ENCODE results near the gene KMT2B.

Gene KMT2B

GRCh38 chr19:35714601-35715354, 3.0 kb upstream of the KMT2B start:
- Histone ChIP-seq H3K4me1 (ENCODE audit: low read length) (peaks cover 14% of the 10 kb centered on the region), H3K4me2 (ENCODE audit: low read depth, low read length) (no peak overlapping the region), H3K9ac (ENCODE audit: low read length) (no peak overlapping the region), H3F3A (ENCODE audit: insufficient read depth, low read length) (peaks cover 7% of the 10 kb centered on the region; the same call in 1 of the 2 replicates), H2AFZ (ENCODE audit: low read length) (no peak overlapping the region), H3K79me2 (ENCODE audit: low read length) (peaks cover 16% of the 10 kb centered on the region), H3K9me3 (replicated peaks; ENCODE audit: insufficient read depth, low read length) (no peaks in the 10 kb centered on the region), H3K27me3 (replicated peaks; ENCODE audit: insufficient read depth, low read length) (peaks cover 33% of the 10 kb centered on the region), H3K36me3 (replicated peaks; ENCODE audit: insufficient read depth, low read length) (no peaks in the 10 kb centered on the region), H4K20me1 (ENCODE audit: insufficient read depth, low read length) (no peaks in the 10 kb centered on the region), H3K27ac (ENCODE audit: low read length) (no peak overlapping the region), H3K4me3 (ENCODE audit: low read length) (no peak overlapping the region), H3K9me2 (replicated peaks; ENCODE audit: insufficient read depth, low read length) (no peaks in the 10 kb centered on the region)
- no peak for DNase-seq
- TF ChIP-seq EZH2 (optimal IDR thresholded peaks at IDR 0.05; ENCODE audit: low read depth, low read length): no peak
- no peak for TF ChIP-seq CTCF (IDR thresholded peaks at IDR 0.05; ENCODE audit: low read length)
- no peak for TF ChIP-seq EZH2phosphoT487 (IDR thresholded peaks at IDR 0.05; ENCODE audit: low read length)

- Histone ChIP-seq H3K9ac (ENCODE audit: low read length) (no peak overlapping the region; the same call in 1 of the 2 replicates), H3K27me3 (replicated peaks; ENCODE audit: insufficient read depth, low read length) (peaks cover 27% of the 10 kb centered on the region), H3K79me2 (ENCODE audit: low read length) (peaks cover 22% of the 10 kb centered on the region), H3K9me3 (replicated peaks; ENCODE audit: insufficient read depth, low read length) (no peaks in the 10 kb centered on the region), H3K4me2 (ENCODE audit: low read depth, low read length) (peak overlapping the region; percentile 93; the same call in 1 of the 2 replicates), H3F3A (ENCODE audit: insufficient read depth, low read length) (peaks cover 7% of the 10 kb centered on the region; the same call in 1 of the 2 replicates), H3K36me3 (replicated peaks; ENCODE audit: insufficient read depth, low read length) (no peaks in the 10 kb centered on the region), H3K4me3 (ENCODE audit: low read length) (peak overlapping the region; percentile 72; the same call in 1 of the 2 replicates), H3K27ac (ENCODE audit: low read length) (no peak overlapping the region), H4K20me1 (ENCODE audit: insufficient read depth, low read length) (no peaks in the 10 kb centered on the region), H2AFZ (ENCODE audit: low read length) (peak overlapping the region; percentile 98; the same call in 1 of the 2 replicates), H3K9me2 (replicated peaks; ENCODE audit: insufficient read depth, low read length) (no peaks in the 10 kb centered on the region), H3K4me1 (ENCODE audit: low read length) (peaks cover 14% of the 10 kb centered on the region)
- no peak for DNase-seq
- TF ChIP-seq EZH2phosphoT487 (IDR thresholded peaks at IDR 0.05; ENCODE audit: low read length) (no peak), EZH2 (optimal IDR thresholded peaks at IDR 0.05; ENCODE audit: low read depth, low read length) (no peak), CTCF (IDR thresholded peaks at IDR 0.05; ENCODE audit: low read length) (no peak)
Measured at GRCh38 chr19:35715355-35715809, 2.4 kb upstream of the KMT2B start.

GRCh38 chr19:35715981-35716800, 1.6 kb upstream of the KMT2B start:
- H3K9me2 ChIP-seq (replicated peaks; ENCODE audit: insufficient read depth, low read length): no peaks in the 10 kb centered on the region
- H3K27ac ChIP-seq (ENCODE audit: low read length): peak overlapping the region; percentile 15; the same call in 1 of the 2 replicates
- H3K79me2 ChIP-seq (ENCODE audit: low read length): peaks cover 28% of the 10 kb centered on the region
- H3K36me3 ChIP-seq (replicated peaks; ENCODE audit: insufficient read depth, low read length): no peaks in the 10 kb centered on the region
- peak overlapping the region; percentile 72 for H3K4me3 ChIP-seq (ENCODE audit: low read length)
- peaks cover 7% of the 10 kb centered on the region; the same call in 1 of the 2 replicates for H3F3A ChIP-seq (ENCODE audit: insufficient read depth, low read length)
- H4K20me1 ChIP-seq (ENCODE audit: insufficient read depth, low read length): no peaks in the 10 kb centered on the region
- peak overlapping the region; percentile 93 for H3K4me2 ChIP-seq (ENCODE audit: low read depth, low read length)
- H2AFZ ChIP-seq (ENCODE audit: low read length): peak overlapping the region; percentile 98
- peaks cover 22% of the 10 kb centered on the region for H3K27me3 ChIP-seq (replicated peaks; ENCODE audit: insufficient read depth, low read length)
- no peak for TF ChIP-seq CTCF (IDR thresholded peaks at IDR 0.05; ENCODE audit: low read length)
- TF ChIP-seq EZH2 (optimal IDR thresholded peaks at IDR 0.05; ENCODE audit: low read depth, low read length): no peak
- TF ChIP-seq EZH2phosphoT487 (IDR thresholded peaks at IDR 0.05; ENCODE audit: low read length): no peak
- H3K9me3 ChIP-seq (replicated peaks; ENCODE audit: insufficient read depth, low read length): no peaks in the 10 kb centered on the region
- DNase-seq: peak; percentile 18
- peak overlapping the region; percentile 64; the same call in 1 of the 2 replicates for H3K9ac ChIP-seq (ENCODE audit: low read length)
- peaks cover 13% of the 10 kb centered on the region for H3K4me1 ChIP-seq (ENCODE audit: low read length)
